AG04450 (cell line): ENCODE data around the gene MAPKAPK2. TPM values are rescaled to one million over a fixed set of nuclear protein-coding genes. Genes with fewer than 3 reads are reported as not detected.

Source experiments
- CTCF ChIA-PET: fragments of 300-600, 350-600 bp; formaldehyde crosslinking; extraction: SDS; loops from one replicate; lab custom pipeline; 2022; ENCODE audit warnings: antibody characterized with exemption, inconsistent platforms; lab: Charles Lee
- POLR2A ChIA-PET: fragments of 350-600 bp; formaldehyde crosslinking; extraction: SDS; loops from one replicate; lab custom pipeline; 2021; ENCODE audit warnings: antibody characterized with exemption, inconsistent platforms; lab: Yijun Ruan, JAX
- DNase-seq: peaks from one replicate; pipeline ENCODE4 v3.0.0-alpha.2; 2011; ENCODE audit warnings: low read depth, low spot score
- H3K27ac ChIP-seq: one replicate; pipeline ENCODE4 v1.5.1; 2012; ENCODE audit warnings: low read depth, low read length, control low read depth
- H3K27me3 ChIP-seq: one replicate; pipeline ENCODE4 v1.6.0; 2012; ENCODE audit warnings: low read length; ENCODE audit not compliant: control insufficient read depth, insufficient read depth
- H3K4me3 ChIP-seq: 2 replicates; pipeline ENCODE4 v1.5.1; 2011; ENCODE audit warnings: mild to moderate bottlenecking, low read depth, low read length, control low read depth
- H3K9me3 ChIP-seq: 2 replicates; pipeline ENCODE4 v1.5.1; 2012; ENCODE audit warnings: low read length; ENCODE audit not compliant: control insufficient read depth, insufficient read depth
- polyA plus RNA-seq: library from polyadenylated mRNA; depleted of rRNA; stranded (reverse); fragments of >200 nt; gene quantifications from 2 replicates; pipeline ENCODE4 v1.2.3, GENCODE V29; 2011
- TF ChIP-seq, protein P1 (sequence below): IDR thresholded peaks from 2 replicates; pipeline ENCODE4 v1.5.1; 2011; ENCODE audit warnings: low read depth, low read length, control low read depth, inconsistent platforms

The MAPKAPK2 gene
- polyA plus RNA-seq, 1 experiment: 64.9 TPM

DNA sequence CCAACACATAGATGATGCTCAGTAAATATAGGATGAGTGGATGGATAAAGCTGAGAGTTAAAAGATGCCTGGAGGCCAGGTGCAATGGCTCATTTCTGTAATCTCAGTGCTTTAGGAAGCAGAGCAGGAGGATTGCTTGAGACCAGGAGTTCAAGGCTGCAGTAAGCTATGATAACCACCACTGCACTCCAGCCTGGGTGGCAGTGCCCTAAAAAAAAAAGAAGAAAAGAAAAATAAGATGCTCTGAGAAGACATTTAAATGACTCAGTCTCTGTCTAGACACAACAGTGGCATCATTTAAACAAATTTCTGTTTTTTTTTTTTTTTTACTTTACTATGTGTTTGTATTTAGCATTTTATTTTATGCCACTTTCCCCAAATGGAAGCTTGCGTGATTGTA lies 60.6 kb downstream of the MAPKAPK2 start:
- ChIA-PET POLR2A (interaction anchor here (1.2 kb wide), 1 partner anchor 21 kb away, joined by 3 read pairs; no protein-coding TSS in a partner anchor), CTCF (interaction anchor here (0.7 to 1.8 kb wide), 7 partner anchors 8 to 224 kb away, joined by 3 to 7 read pairs (median 3); partner anchors contain the start of gene IL20)
- H3K27ac ChIP-seq: no peak overlapping the region
- no peak overlapping the region for H3K4me3 ChIP-seq
- no peaks in the 10 kb centered on the region for H3K27me3 ChIP-seq
- TF ChIP-seq, protein P1, sequence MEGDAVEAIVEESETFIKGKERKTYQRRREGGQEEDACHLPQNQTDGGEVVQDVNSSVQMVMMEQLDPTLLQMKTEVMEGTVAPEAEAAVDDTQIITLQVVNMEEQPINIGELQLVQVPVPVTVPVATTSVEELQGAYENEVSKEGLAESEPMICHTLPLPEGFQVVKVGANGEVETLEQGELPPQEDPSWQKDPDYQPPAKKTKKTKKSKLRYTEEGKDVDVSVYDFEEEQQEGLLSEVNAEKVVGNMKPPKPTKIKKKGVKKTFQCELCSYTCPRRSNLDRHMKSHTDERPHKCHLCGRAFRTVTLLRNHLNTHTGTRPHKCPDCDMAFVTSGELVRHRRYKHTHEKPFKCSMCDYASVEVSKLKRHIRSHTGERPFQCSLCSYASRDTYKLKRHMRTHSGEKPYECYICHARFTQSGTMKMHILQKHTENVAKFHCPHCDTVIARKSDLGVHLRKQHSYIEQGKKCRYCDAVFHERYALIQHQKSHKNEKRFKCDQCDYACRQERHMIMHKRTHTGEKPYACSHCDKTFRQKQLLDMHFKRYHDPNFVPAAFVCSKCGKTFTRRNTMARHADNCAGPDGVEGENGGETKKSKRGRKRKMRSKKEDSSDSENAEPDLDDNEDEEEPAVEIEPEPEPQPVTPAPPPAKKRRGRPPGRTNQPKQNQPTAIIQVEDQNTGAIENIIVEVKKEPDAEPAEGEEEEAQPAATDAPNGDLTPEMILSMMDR: no peak
- H3K9me3 ChIP-seq: no peaks in the 10 kb centered on the region
- no peak for DNase-seq

DNA sequence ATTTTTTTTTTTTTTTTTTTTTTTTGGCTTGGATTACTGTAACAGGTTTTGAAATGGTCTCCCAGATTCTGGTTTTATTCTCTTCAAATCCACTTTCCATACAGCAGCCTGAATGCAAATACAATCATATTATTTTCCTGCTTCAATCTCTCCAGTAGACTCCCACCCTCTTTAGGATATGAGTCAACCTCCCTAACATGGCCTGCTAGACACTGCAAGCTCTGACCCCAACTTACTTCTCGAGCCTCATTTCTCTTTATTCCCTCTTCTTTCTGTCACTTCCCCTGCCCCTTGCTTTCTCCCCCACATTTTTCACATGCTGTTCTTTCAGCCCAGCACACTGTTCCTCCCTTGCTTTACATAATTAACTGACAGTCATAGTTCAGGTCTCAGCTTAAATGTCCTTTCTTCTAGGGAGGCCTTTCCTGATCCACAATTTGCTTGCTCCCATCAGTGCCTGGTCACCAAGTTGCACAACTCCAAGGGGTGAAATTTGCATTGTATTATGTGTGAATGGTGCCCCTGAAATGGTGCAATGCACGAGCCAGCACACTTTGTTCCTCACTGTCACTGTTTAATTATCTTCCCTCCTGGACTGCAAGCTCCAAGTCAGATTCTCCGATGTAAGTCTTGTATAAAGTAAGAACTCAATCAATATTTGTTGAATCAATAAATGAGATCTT lies 63.8 kb downstream of the MAPKAPK2 start:
- TF ChIP-seq, protein P1: no peak
- H3K27me3 ChIP-seq: no peaks in the 10 kb centered on the region
- no peak overlapping the region for H3K27ac ChIP-seq
- POLR2A ChIA-PET: interaction anchor here (0.6 kb wide), 1 partner anchor 118 kb away, joined by 3 read pairs; no protein-coding TSS in a partner anchor
- no peaks in the 10 kb centered on the region for H3K9me3 ChIP-seq
- CTCF ChIA-PET: interaction anchor here (0.6 to 2.5 kb wide), 6 partner anchors 13 to 262 kb away, joined by 3 to 16 read pairs (median 5); no protein-coding TSS in a partner anchor
- H3K4me3 ChIP-seq: no peak overlapping the region
- no peak for DNase-seq

DNA sequence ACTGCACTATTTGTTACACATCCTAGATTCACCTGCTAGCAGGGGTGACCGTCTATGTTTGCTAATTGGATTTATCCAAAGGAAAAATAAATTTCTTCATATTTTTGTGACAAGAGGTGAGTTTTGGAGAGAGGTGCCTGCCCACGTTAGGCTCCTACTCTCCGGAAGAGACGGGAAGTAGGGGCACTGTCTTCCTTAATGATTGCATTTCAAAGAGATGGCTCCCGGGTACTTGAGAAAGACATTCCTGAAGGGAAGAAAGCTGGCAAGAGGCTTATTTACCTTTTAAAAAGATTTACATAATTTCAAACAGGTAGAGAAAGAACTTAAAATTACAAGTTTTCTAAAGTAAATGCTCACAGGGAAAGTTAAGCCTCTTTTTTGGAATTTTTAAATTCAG lies 67.2 kb downstream of the MAPKAPK2 start:
- ChIA-PET POLR2A (no interaction called here), CTCF (interaction anchor here (0.6 to 1.4 kb wide), 3 partner anchors 25 to 163 kb away, joined by 3 to 4 read pairs (median 4); no protein-coding TSS in a partner anchor)

DNA sequence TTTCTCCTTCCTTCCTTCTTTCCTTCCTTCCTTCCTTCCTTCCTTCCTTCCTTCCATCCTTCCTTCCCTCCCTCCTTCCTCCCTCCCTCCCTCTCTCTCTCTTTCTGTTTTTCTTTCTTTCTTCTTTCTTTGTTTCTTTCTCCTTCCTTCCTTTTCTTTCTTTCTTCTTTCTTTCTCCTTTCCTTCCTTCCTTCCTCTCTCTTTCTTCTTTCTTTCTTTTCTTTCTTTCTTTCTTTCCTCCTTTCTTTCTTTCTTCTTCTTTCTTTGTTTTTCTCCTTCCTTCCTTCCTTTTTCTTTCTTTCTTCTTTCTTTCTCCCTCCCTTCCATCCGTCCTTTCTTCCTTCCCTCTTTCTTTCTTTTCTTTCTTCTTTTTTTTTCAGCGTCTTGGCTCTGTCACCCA lies 67.8 kb downstream of the MAPKAPK2 start:
- H3K9me3 ChIP-seq: peaks cover 3% of the 10 kb centered on the region; the same call in 1 of the 2 replicates
- H3K4me3 ChIP-seq: no peak overlapping the region
- TF ChIP-seq, protein P1: no peak
- no peak overlapping the region for H3K27ac ChIP-seq
- H3K27me3 ChIP-seq: no peaks in the 10 kb centered on the region
- DNase-seq: no peak
- CTCF ChIA-PET: interaction anchor here (1.4 kb wide), 1 partner anchor 160 kb away, joined by 4 read pairs; no protein-coding TSS in a partner anchor
- POLR2A ChIA-PET: interaction anchor here (0.7 kb wide), 1 partner anchor 200 kb away, joined by 3 read pairs; no protein-coding TSS in a partner anchor

More for the DNA sequence above, 67.2 kb downstream of the MAPKAPK2 start:
- H3K27ac ChIP-seq: no peak overlapping the region
- DNase-seq: no peak
- no peak overlapping the region for H3K4me3 ChIP-seq
- TF ChIP-seq, protein P1: no peak
- H3K27me3 ChIP-seq: no peaks in the 10 kb centered on the region
- peaks cover 3% of the 10 kb centered on the region; the same call in 1 of the 2 replicates for H3K9me3 ChIP-seq

DNA sequence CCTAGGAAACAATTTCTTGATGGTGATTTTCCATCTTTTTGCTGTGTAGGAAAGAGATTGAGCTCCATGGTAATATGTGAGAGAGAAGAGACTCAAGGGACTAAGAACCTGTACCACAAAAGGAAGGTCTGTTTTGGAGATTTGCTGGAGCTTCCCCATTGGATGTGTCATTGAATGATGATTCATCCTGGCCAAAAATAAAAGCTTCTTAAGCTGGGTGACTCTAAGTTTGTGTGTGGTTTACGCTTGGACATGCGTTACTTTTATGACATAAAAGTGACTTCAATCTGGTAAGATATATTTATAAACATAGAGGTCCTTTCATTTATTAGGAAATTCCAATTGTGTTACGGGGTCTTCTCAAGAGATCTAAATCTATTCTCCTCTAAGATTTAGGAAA lies 68.4 kb downstream of the MAPKAPK2 start:
- POLR2A ChIA-PET: interaction anchor here (0.6 to 0.7 kb wide), 3 partner anchors 23 to 201 kb away, joined by 3 read pairs; no protein-coding TSS in a partner anchor
- CTCF ChIA-PET: interaction anchor here (1.4 kb wide), 1 partner anchor 159 kb away, joined by 4 read pairs; no protein-coding TSS in a partner anchor
- no peak for DNase-seq
- H3K9me3 ChIP-seq: peaks cover 3% of the 10 kb centered on the region; the same call in 1 of the 2 replicates
- H3K27me3 ChIP-seq: no peaks in the 10 kb centered on the region
- TF ChIP-seq, protein P1: no peak
- peak overlapping the region; percentile 23 for H3K27ac ChIP-seq
- H3K4me3 ChIP-seq: no peak overlapping the region
